HEK293 (cell line): ENCODE measurements around the gene THYN1.

Experiments used
- CTCF ChIA-PET: fragments of 350-600 bp; formaldehyde crosslinking; extraction: SDS; loops from one replicate; lab custom pipeline; 2021; ENCODE audit warnings: antibody characterized with exemption; lab: Yijun Ruan, JAX
- POLR2A ChIA-PET: fragments of 300-600 bp; formaldehyde crosslinking; extraction: SDS; loops from one replicate; lab custom pipeline; 2020; ENCODE audit warnings: antibody characterized with exemption, inconsistent platforms; lab: Yijun Ruan, JAX
- H3K27ac ChIP-seq: fragments of 200-500 bp; sonication (Bioruptor generic); 2 replicates; pipeline ENCODE4 v1.5.1; 2014; ENCODE audit warnings: low read depth, low read length, control low read depth, inconsistent platforms; ENCODE audit errors: extremely low read depth
- H3K36me3 ChIP-seq, 2 experiments: fragments of 200-500 bp in 1 of 2; sonication (Bioruptor generic) in 1 of 2; 1 replicate in 1 of 2; 2 replicates in 1 of 2; pipeline ENCODE4 v1.5.1; 2014 to 2017; ENCODE audit warnings: inconsistent platforms in 2 of 2, low read length in 2 of 2; ENCODE audit not compliant: control insufficient read depth in 2 of 2, insufficient read depth in 1 of 2
- H3K4me1 ChIP-seq: fragments of 200-500 bp; sonication (Bioruptor generic); 2 replicates; pipeline ENCODE4 v1.5.1; 2014; ENCODE audit warnings: mild to moderate bottlenecking, low read length, inconsistent platforms; ENCODE audit not compliant: control insufficient read depth, insufficient read depth
- H3K4me3 ChIP-seq: 2 replicates; pipeline ENCODE4 v1.5.1; 2011; ENCODE audit warnings: low read depth, mild to moderate bottlenecking, control low read depth, low read length, moderate library complexity
- H3K9me3 ChIP-seq: fragments of 200-500 bp; sonication (Bioruptor generic); 2 replicates; pipeline ENCODE4 v1.5.1; 2014; ENCODE audit warnings: low read depth, low read length, inconsistent platforms; ENCODE audit not compliant: control insufficient read depth, insufficient read depth
- BCL11A ChIP-seq: fragments of 450-650 bp; formaldehyde crosslinking; IDR thresholded peaks from 2 replicates; pipeline ENCODE4 v1.5.1; 2016; ENCODE audit warnings: low read depth, missing biosample characterization, missing genetic modification characterization
- BCL11B ChIP-seq: fragments of 450-650 bp; formaldehyde crosslinking; IDR thresholded peaks from 2 replicates; pipeline ENCODE4 v1.5.1; 2016; ENCODE audit warnings: low read depth, missing biosample characterization, missing genetic modification characterization
- GLI2 ChIP-seq: fragments of 450-650 bp; formaldehyde crosslinking; IDR thresholded peaks from 2 replicates; pipeline ENCODE4; 2017; ENCODE audit warnings: missing biosample characterization, missing genetic modification characterization, low read depth, borderline replicate concordance
- HOXC10 ChIP-seq: sonication (generic); formaldehyde crosslinking; IDR thresholded peaks from 2 replicates; pipeline ENCODE4 v1.8.1; 2023; ENCODE audit warnings: mild to moderate bottlenecking, missing genetic modification reagents
- KLF10 ChIP-seq: fragments of 450-650 bp; IDR thresholded peaks from 2 replicates; pipeline ENCODE4 v1.5.1; 2018; ENCODE audit warnings: missing biosample characterization, mild to moderate bottlenecking, missing genetic modification characterization
- KLF9 ChIP-seq: fragments of 450-650 bp; formaldehyde crosslinking; IDR thresholded peaks from 2 replicates; pipeline ENCODE4 v1.5.1; 2016; ENCODE audit warnings: missing biosample characterization, missing genetic modification characterization, low read depth
- SCRT2 ChIP-seq: fragments of 450-650 bp; formaldehyde crosslinking; IDR thresholded peaks from 2 replicates; pipeline ENCODE4 v1.5.1; 2016; ENCODE audit warnings: missing biosample characterization, missing genetic modification characterization
- ZEB2 ChIP-seq: fragments of 450-650 bp; formaldehyde crosslinking; IDR thresholded peaks from 2 replicates; pipeline ENCODE4 v1.5.1; 2016; ENCODE audit warnings: missing biosample characterization, missing genetic modification characterization
- ZIC2 ChIP-seq: fragments of 450-650 bp; formaldehyde crosslinking; IDR thresholded peaks from 2 replicates; pipeline ENCODE4 v1.5.1; 2016; ENCODE audit warnings: missing biosample characterization, missing genetic modification characterization
- ZNF140 ChIP-seq: fragments of 450-650 bp; formaldehyde crosslinking; IDR thresholded peaks from 2 replicates; pipeline ENCODE4 v1.5.1; 2016; ENCODE audit warnings: missing biosample characterization, missing genetic modification characterization
- ZNF184 ChIP-seq: fragments of 450-650 bp; IDR thresholded peaks from 2 replicates; pipeline ENCODE4 v1.5.1; 2018; ENCODE audit warnings: missing biosample characterization, mild to moderate bottlenecking, missing genetic modification characterization
- ZNF354C ChIP-seq: fragments of 450-650 bp; formaldehyde crosslinking; IDR thresholded peaks from 2 replicates; pipeline ENCODE4 v1.5.1; 2016; ENCODE audit warnings: missing biosample characterization, missing genetic modification characterization, low read depth, borderline replicate concordance
- ZNF391 ChIP-seq: fragments of 450-650 bp; formaldehyde crosslinking; IDR thresholded peaks from 2 replicates; pipeline ENCODE4 v1.5.1; 2016; ENCODE audit warnings: low read depth, missing biosample characterization, missing genetic modification characterization, borderline replicate concordance
- ZNF433 ChIP-seq: fragments of 450-650 bp; formaldehyde crosslinking; IDR thresholded peaks from 2 replicates; pipeline ENCODE4 v1.5.1; 2016; ENCODE audit warnings: missing biosample characterization, missing genetic modification characterization, low read depth
- ZNF514 ChIP-seq: fragments of 450-650 bp; formaldehyde crosslinking; IDR thresholded peaks from 2 replicates; pipeline ENCODE4 v1.5.1; 2016; ENCODE audit warnings: missing biosample characterization, missing genetic modification characterization
- ZNF521 ChIP-seq: fragments of 450-650 bp; formaldehyde crosslinking; IDR thresholded peaks from 2 replicates; pipeline ENCODE4 v1.5.1; 2017; ENCODE audit warnings: missing biosample characterization, mild to moderate bottlenecking, missing genetic modification characterization
- ZNF585B ChIP-seq: fragments of 450-650 bp; formaldehyde crosslinking; IDR thresholded peaks from 2 replicates; pipeline ENCODE4 v1.5.1; 2016; ENCODE audit warnings: missing biosample characterization, missing genetic modification characterization
- ZNF629 ChIP-seq: fragments of 450-650 bp; formaldehyde crosslinking; IDR thresholded peaks from 2 replicates; pipeline ENCODE4 v1.5.1; 2017; ENCODE audit warnings: missing biosample characterization, missing genetic modification characterization
- ZNF701 ChIP-seq: fragments of 450-650 bp; formaldehyde crosslinking; IDR thresholded peaks from 2 replicates; pipeline ENCODE4 v1.5.1; 2016; ENCODE audit warnings: missing biosample characterization, missing genetic modification characterization
- ZNF747 ChIP-seq: fragments of 450-650 bp; formaldehyde crosslinking; IDR thresholded peaks from 2 replicates; pipeline ENCODE4 v1.5.1; 2016; ENCODE audit warnings: missing biosample characterization, missing genetic modification characterization
- ZSCAN16 ChIP-seq: fragments of 450-650 bp; formaldehyde crosslinking; IDR thresholded peaks from 2 replicates; pipeline ENCODE4 v1.5.1; 2016; ENCODE audit warnings: missing biosample characterization, missing genetic modification characterization
- TF ChIP-seq, protein P1 (sequence below): fragments of 450-650 bp; formaldehyde crosslinking; IDR thresholded peaks from 2 replicates; pipeline ENCODE4 v1.5.1; 2016; ENCODE audit warnings: missing biosample characterization, missing genetic modification characterization, low read depth
- TF ChIP-seq, protein P2 (sequence below): fragments of 450-650 bp; formaldehyde crosslinking; IDR thresholded peaks from 2 replicates; pipeline ENCODE4 v1.5.1; 2016; ENCODE audit warnings: missing biosample characterization, missing genetic modification characterization
- TF ChIP-seq, protein P3 (sequence below): fragments of 450-650 bp; formaldehyde crosslinking; IDR thresholded peaks from 2 replicates; pipeline ENCODE4; 2016; ENCODE audit warnings: missing biosample characterization, missing genetic modification characterization
- TF ChIP-seq, protein P4 (sequence below): fragments of 450-650 bp; formaldehyde crosslinking; IDR thresholded peaks from 2 replicates; pipeline ENCODE4 v1.5.1; 2016; ENCODE audit warnings: missing biosample characterization, missing genetic modification characterization
- TF ChIP-seq, protein P5 (sequence below): fragments of 450-650 bp; formaldehyde crosslinking; IDR thresholded peaks from 2 replicates; pipeline ENCODE4 v1.5.1; 2016; ENCODE audit warnings: missing biosample characterization, missing genetic modification characterization
- TF ChIP-seq, protein P6 (sequence below): fragments of 450-650 bp; formaldehyde crosslinking; IDR thresholded peaks from 2 replicates; pipeline ENCODE4 v1.5.1; 2016; ENCODE audit warnings: missing biosample characterization, missing genetic modification characterization, low read depth
- TF ChIP-seq, protein P7 (sequence below): fragments of 450-650 bp; formaldehyde crosslinking; IDR thresholded peaks from 2 replicates; pipeline ENCODE4 v1.5.1; 2016; ENCODE audit warnings: missing biosample characterization, missing genetic modification characterization

Gene THYN1

DNA sequence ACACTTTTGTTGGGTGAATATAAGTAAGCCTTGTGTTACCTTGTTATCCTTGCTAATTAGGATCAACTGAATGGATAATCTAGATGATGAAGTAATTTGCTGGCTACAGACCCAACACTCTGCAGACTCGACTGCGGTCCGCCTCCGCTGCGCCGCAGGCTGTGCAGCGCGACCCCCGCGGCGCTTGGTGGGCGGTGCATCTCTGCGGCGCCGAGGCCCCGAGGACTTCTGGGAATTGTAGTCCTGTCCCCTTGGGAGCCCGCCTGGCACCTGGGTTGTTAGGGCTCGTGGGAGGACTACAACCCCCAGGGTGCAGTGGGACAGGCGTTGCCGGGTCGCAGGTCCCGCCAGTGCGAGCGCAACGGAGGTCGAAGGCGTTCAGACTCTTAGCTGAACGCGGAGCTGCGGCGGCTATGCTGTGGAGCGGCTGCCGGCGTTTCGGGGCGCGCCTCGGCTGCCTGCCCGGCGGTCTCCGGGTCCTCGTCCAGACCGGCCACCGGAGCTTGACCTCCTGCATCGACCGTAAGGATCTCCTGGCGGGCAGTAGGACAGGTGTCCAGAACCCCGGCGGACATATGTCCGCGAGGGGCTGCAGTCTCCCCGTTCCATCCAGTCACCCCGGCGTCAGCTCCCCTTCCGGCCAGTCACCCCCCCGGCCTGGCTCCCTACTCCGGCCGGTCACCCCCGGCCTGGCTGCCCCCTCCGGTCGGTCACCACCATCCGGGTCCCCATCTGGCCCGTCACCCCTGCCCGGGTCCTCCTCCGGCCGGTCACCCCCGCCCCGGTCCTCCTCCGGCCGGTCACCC lies at the start of gene THYN1, which contains the start of gene ACAD8:
TSS of gene THYN1 (minus strand) at position 165 of the 806 bp plus-strand sequence. CDS start 470 bp downstream, outside the sequence.
TSS of gene ACAD8 (plus strand) at position 381 of the 806 bp plus-strand sequence. CDS start at position 414, 33 bp downstream.
- Histone ChIP-seq H3K4me3 (peak within 1 kb of the TSS; percentile 79), H3K27ac (peak within 1 kb of the TSS; percentile 53; the same call in 1 of the 2 replicates), H3K36me3 (peaks cover 0 to 43% of the 10 kb centered on the region in 2 experiments; a peak in 1 of 3 replicates), H3K9me3 (no peaks in the 10 kb centered on the region), H3K4me1 (no peaks in the 10 kb centered on the region)
- ChIA-PET CTCF (interaction anchor here (0.7 to 0.8 kb wide), 4 partner anchors 9 to 224 kb away, joined by 3 to 4 read pairs (median 3); no protein-coding TSS in a partner anchor), POLR2A (interaction anchor here (0.6 to 4.0 kb wide), 9 partner anchors 9 to 116 kb away, joined by 3 to 35 read pairs (median 4); partner anchors contain the start of genes NCAPD3 and VPS26B)
- no peak for TF ChIP-seq ZNF521 (tag by site-specific recombination)
- TF ChIP-seq, protein P1, sequence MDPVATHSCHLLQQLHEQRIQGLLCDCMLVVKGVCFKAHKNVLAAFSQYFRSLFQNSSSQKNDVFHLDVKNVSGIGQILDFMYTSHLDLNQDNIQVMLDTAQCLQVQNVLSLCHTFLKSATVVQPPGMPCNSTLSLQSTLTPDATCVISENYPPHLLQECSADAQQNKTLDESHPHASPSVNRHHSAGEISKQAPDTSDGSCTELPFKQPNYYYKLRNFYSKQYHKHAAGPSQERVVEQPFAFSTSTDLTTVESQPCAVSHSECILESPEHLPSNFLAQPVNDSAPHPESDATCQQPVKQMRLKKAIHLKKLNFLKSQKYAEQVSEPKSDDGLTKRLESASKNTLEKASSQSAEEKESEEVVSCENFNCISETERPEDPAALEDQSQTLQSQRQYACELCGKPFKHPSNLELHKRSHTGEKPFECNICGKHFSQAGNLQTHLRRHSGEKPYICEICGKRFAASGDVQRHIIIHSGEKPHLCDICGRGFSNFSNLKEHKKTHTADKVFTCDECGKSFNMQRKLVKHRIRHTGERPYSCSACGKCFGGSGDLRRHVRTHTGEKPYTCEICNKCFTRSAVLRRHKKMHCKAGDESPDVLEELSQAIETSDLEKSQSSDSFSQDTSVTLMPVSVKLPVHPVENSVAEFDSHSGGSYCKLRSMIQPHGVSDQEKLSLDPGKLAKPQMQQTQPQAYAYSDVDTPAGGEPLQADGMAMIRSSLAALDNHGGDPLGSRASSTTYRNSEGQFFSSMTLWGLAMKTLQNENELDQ = no peak
- no peak for TF ChIP-seq SCRT2 (tag by site-specific recombination)
- no peak for TF ChIP-seq ZSCAN16 (tag by site-specific recombination)
- TF ChIP-seq, protein P2, sequence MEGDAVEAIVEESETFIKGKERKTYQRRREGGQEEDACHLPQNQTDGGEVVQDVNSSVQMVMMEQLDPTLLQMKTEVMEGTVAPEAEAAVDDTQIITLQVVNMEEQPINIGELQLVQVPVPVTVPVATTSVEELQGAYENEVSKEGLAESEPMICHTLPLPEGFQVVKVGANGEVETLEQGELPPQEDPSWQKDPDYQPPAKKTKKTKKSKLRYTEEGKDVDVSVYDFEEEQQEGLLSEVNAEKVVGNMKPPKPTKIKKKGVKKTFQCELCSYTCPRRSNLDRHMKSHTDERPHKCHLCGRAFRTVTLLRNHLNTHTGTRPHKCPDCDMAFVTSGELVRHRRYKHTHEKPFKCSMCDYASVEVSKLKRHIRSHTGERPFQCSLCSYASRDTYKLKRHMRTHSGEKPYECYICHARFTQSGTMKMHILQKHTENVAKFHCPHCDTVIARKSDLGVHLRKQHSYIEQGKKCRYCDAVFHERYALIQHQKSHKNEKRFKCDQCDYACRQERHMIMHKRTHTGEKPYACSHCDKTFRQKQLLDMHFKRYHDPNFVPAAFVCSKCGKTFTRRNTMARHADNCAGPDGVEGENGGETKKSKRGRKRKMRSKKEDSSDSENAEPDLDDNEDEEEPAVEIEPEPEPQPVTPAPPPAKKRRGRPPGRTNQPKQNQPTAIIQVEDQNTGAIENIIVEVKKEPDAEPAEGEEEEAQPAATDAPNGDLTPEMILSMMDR (tag by site-specific recombination) = no peak; the same call in 1 of the 2 replicates
- no peak for TF ChIP-seq ZNF140 (tag by site-specific recombination)
- TF ChIP-seq GLI2 (tag by site-specific recombination) = no peak
- TF ChIP-seq, protein P3, sequence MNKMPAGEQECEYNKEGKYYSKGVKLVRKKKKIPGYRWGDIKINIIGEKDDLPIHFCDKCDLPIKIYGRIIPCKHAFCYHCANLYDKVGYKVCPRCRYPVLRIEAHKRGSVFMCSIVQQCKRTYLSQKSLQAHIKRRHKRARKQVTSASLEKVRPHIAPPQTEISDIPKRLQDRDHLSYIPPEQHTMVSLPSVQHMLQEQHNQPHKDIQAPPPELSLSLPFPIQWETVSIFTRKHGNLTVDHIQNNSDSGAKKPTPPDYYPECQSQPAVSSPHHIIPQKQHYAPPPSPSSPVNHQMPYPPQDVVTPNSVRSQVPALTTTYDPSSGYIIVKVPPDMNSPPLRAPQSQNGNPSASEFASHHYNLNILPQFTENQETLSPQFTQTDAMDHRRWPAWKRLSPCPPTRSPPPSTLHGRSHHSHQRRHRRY = no peak
- TF ChIP-seq KLF9 = peak; percentile 46; the same call in 1 of the 2 replicates
- no peak for TF ChIP-seq ZNF701 (tag by site-specific recombination)
- 0 out of 2 replicates have a peak, but pooled peaks have one; percentile 24 for TF ChIP-seq BCL11A
- no peak for TF ChIP-seq KLF10
- no peak for TF ChIP-seq ZNF354C
- TF ChIP-seq, protein P4, sequence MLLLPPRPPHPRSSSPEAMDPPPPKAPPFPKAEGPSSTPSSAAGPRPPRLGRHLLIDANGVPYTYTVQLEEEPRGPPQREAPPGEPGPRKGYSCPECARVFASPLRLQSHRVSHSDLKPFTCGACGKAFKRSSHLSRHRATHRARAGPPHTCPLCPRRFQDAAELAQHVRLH (tag by site-specific recombination) = no peak
- TF ChIP-seq ZNF629 (tag by site-specific recombination) = peak; percentile 55; the same call in 1 of the 2 replicates
- no peak; the same call in 1 of the 2 replicates for TF ChIP-seq ZNF391 (tag by site-specific recombination)
- no peak for TF ChIP-seq ZNF433 (tag by site-specific recombination)
- TF ChIP-seq, protein P5, sequence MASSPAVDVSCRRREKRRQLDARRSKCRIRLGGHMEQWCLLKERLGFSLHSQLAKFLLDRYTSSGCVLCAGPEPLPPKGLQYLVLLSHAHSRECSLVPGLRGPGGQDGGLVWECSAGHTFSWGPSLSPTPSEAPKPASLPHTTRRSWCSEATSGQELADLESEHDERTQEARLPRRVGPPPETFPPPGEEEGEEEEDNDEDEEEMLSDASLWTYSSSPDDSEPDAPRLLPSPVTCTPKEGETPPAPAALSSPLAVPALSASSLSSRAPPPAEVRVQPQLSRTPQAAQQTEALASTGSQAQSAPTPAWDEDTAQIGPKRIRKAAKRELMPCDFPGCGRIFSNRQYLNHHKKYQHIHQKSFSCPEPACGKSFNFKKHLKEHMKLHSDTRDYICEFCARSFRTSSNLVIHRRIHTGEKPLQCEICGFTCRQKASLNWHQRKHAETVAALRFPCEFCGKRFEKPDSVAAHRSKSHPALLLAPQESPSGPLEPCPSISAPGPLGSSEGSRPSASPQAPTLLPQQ (tag by site-specific recombination) = no peak
- TF ChIP-seq, protein P6, sequence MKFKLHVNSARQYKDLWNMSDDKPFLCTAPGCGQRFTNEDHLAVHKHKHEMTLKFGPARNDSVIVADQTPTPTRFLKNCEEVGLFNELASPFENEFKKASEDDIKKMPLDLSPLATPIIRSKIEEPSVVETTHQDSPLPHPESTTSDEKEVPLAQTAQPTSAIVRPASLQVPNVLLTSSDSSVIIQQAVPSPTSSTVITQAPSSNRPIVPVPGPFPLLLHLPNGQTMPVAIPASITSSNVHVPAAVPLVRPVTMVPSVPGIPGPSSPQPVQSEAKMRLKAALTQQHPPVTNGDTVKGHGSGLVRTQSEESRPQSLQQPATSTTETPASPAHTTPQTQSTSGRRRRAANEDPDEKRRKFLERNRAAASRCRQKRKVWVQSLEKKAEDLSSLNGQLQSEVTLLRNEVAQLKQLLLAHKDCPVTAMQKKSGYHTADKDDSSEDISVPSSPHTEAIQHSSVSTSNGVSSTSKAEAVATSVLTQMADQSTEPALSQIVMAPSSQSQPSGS (tag by site-specific recombination) = no peak
- TF ChIP-seq, protein P7, sequence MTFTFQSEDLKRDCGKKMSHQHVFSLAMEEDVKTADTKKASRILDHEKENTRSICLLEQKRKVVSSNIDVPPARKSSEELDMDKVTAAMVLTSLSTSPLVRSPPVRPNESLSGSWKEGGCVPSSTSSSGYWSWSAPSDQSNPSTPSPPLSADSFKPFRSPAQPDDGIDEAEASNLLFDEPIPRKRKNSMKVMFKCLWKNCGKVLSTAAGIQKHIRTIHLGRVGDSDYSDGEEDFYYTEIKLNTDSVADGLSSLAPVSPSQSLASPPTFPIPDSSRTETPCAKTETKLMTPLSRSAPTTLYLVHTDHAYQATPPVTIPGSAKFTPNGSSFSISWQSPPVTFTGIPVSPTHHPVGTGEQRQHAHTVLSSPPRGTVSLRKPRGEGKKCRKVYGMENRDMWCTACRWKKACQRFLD (tag by site-specific recombination) = no peak
- no peak for TF ChIP-seq ZNF747
- TF ChIP-seq HOXC10 (CRISPR knock-in tag) = no peak
- no peak for TF ChIP-seq ZNF184 (tag by site-specific recombination)
- TF ChIP-seq ZEB2 (tag by site-specific recombination) = peak; percentile 71
- TF ChIP-seq ZNF585B = no peak
- peak; percentile 84 for TF ChIP-seq ZIC2 (tag by site-specific recombination)
- peak; percentile 64; the same call in 1 of the 2 replicates for TF ChIP-seq BCL11B (tag by site-specific recombination)
- no peak for TF ChIP-seq ZNF514 (tag by site-specific recombination)
